Panc1 (cell line): ENCODE data around the gene FHIT. TPM values are rescaled to one million over a fixed set of nuclear protein-coding genes. Genes with fewer than 3 reads are reported as not detected.

Experiments
- ATAC-seq: fragments of 200-7000 bp; cut with Tn5 transposase; 2 replicates; pipeline ENCODE4 v1.9.1; 2020; ENCODE audit warnings: mild to moderate bottlenecking, moderate library complexity
- BruUV-seq: library from RNA; stranded (reverse); fragments of 400-500 nt; replicated peaks from 2 replicates; lab custom pipeline; 2021; lab: Mats Ljungman, UMichigan
- CTCF ChIA-PET: fragments of 300-600 bp; sonication (Branson Sonifier 250); formaldehyde crosslinking; loops from one replicate; lab custom pipeline; 2022; ENCODE audit warnings: antibody characterized with exemption; lab: Charles Lee
- POLR2A ChIA-PET: fragments of 300-600 bp; sonication (Branson Sonifier 250); formaldehyde crosslinking; loops from one replicate; lab custom pipeline; 2022; ENCODE audit warnings: antibody characterized with exemption; lab: Charles Lee
- DNase-seq: peaks from one replicate; pipeline ENCODE4 v3.0.0-alpha.2; 2010; ENCODE audit warnings: low read depth, low spot score
- H3K27ac ChIP-seq: 2 replicates; pipeline ENCODE4 v1.5.1; 2011; ENCODE audit warnings: mild to moderate bottlenecking, low read length, inconsistent platforms
- H3K27me3 ChIP-seq: fragments of 200-500 bp; sonication (Bioruptor generic); 2 replicates; pipeline ENCODE4 v1.6.0; 2014; ENCODE audit warnings: low read length, inconsistent platforms; ENCODE audit not compliant: control insufficient read depth, insufficient read depth
- H3K36me3 ChIP-seq: fragments of 200-500 bp; sonication (Bioruptor generic); 2 replicates; pipeline ENCODE4 v1.5.1; 2014; ENCODE audit warnings: inconsistent platforms, mild to moderate bottlenecking, low read length, moderate library complexity; ENCODE audit not compliant: control insufficient read depth, insufficient read depth
- H3K4me1 ChIP-seq: 2 replicates; pipeline ENCODE4 v1.5.1; 2011; ENCODE audit warnings: inconsistent platforms, mild to moderate bottlenecking, low read length, moderate library complexity; ENCODE audit not compliant: control insufficient read depth, insufficient read depth
- H3K4me3 ChIP-seq, 2 experiments: 2 replicates each; pipeline ENCODE4 v1.5.1; 2011 to 2012; ENCODE audit warnings: low read depth in 2 of 2, low read length in 2 of 2, mild to moderate bottlenecking in 2 of 2, inconsistent platforms in 1 of 2, moderate library complexity in 1 of 2
- H3K9me3 ChIP-seq: fragments of 200-500 bp; sonication (Bioruptor generic); 2 replicates; pipeline ENCODE4 v1.5.1; 2014; ENCODE audit warnings: low read depth, mild to moderate bottlenecking, inconsistent platforms, low read length, moderate library complexity; ENCODE audit not compliant: control insufficient read depth, insufficient read depth
- POLR2AphosphoS5 ChIP-seq: IDR thresholded peaks from 2 replicates; pipeline ENCODE4 v1.6.1; 2012; ENCODE audit warnings: mild to moderate bottlenecking, low read depth, low read length, moderate library complexity
- SIN3A ChIP-seq: IDR thresholded peaks from 2 replicates; pipeline ENCODE4 v1.6.1; 2012; ENCODE audit warnings: low read depth, mild to moderate bottlenecking, low read length, moderate library complexity, borderline replicate concordance; ENCODE audit not compliant: insufficient read depth
- TCF7L2 ChIP-seq: IDR thresholded peaks from 2 replicates; pipeline ENCODE4 v1.6.1; 2011; ENCODE audit warnings: mild to moderate bottlenecking, low read depth, low read length, inconsistent platforms
- in situ Hi-C: cut with HindIII; loops from 2 replicates; pipeline ENCODE4 v1.10.0; 2016; ENCODE audit warnings: low sequenced_read_pairs, low pct_unique_long_range_greater_than_20kb
- intact Hi-C: fragments of 100-400 bp; cut with micrococcal nuclease; formaldehyde crosslinking; loops from one replicate; pipeline ENCODE4 v1.10.0; 2022; ENCODE audit not compliant: unreplicated experiment
- total RNA-seq: library from RNA; stranded (reverse); gene quantifications from one replicate; pipeline ENCODE4 v1.2.1, GENCODE V29; 2021; ENCODE audit not compliant: unreplicated experiment
- TF ChIP-seq, protein P1 (sequence below): fragments of 450-650 bp; IDR thresholded peaks from 2 replicates; pipeline ENCODE4 v1.5.1; 2017; ENCODE audit warnings: mild to moderate bottlenecking
- TF ChIP-seq, protein P2 (sequence below), 2 experiments: IDR thresholded peaks; 2 replicates each; pipeline ENCODE4 v1.6.1; 2011 to 2012; ENCODE audit warnings: low read depth in 2 of 2, control low read depth in 1 of 2, low read length in 1 of 2, mild to moderate bottlenecking in 1 of 2, moderate library complexity in 1 of 2; ENCODE audit not compliant: insufficient read depth in 1 of 2

FHIT gene
- total RNA-seq, 1 experiment from 2014 or later: 2.2 TPM

DNA sequence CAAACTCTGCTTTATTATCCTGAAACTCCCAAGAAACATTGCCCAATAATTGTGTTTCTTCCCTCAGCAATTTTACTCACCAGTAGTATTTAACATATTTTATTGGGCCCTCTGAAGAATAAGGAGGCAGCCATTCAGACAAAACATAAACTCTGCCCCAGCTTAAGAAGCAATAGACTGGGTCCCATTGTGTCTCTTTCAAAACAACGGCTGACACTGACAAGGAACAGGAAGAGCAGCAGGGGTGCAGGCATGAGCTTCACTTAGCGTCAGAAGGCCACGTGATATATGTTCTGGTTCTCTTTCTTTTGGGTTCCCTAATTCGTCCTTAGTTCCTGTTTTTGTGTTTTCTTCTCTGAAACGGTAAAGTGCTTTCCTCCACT lies 242.3 kb downstream of the FHIT start:
- ChIA-PET CTCF (no interaction called here), POLR2A (no interaction called here)
- Histone ChIP-seq H3K9me3 (no peaks in the 10 kb centered on the region), H3K4me3 (no peak overlapping the region), H3K27me3 (no peaks in the 10 kb centered on the region), H3K4me1 (no peaks in the 10 kb centered on the region), H3K36me3 (no peaks in the 10 kb centered on the region), H3K27ac (no peak overlapping the region)
- TF ChIP-seq, protein P1, sequence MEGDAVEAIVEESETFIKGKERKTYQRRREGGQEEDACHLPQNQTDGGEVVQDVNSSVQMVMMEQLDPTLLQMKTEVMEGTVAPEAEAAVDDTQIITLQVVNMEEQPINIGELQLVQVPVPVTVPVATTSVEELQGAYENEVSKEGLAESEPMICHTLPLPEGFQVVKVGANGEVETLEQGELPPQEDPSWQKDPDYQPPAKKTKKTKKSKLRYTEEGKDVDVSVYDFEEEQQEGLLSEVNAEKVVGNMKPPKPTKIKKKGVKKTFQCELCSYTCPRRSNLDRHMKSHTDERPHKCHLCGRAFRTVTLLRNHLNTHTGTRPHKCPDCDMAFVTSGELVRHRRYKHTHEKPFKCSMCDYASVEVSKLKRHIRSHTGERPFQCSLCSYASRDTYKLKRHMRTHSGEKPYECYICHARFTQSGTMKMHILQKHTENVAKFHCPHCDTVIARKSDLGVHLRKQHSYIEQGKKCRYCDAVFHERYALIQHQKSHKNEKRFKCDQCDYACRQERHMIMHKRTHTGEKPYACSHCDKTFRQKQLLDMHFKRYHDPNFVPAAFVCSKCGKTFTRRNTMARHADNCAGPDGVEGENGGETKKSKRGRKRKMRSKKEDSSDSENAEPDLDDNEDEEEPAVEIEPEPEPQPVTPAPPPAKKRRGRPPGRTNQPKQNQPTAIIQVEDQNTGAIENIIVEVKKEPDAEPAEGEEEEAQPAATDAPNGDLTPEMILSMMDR: no peak
- TF ChIP-seq, protein P2, sequence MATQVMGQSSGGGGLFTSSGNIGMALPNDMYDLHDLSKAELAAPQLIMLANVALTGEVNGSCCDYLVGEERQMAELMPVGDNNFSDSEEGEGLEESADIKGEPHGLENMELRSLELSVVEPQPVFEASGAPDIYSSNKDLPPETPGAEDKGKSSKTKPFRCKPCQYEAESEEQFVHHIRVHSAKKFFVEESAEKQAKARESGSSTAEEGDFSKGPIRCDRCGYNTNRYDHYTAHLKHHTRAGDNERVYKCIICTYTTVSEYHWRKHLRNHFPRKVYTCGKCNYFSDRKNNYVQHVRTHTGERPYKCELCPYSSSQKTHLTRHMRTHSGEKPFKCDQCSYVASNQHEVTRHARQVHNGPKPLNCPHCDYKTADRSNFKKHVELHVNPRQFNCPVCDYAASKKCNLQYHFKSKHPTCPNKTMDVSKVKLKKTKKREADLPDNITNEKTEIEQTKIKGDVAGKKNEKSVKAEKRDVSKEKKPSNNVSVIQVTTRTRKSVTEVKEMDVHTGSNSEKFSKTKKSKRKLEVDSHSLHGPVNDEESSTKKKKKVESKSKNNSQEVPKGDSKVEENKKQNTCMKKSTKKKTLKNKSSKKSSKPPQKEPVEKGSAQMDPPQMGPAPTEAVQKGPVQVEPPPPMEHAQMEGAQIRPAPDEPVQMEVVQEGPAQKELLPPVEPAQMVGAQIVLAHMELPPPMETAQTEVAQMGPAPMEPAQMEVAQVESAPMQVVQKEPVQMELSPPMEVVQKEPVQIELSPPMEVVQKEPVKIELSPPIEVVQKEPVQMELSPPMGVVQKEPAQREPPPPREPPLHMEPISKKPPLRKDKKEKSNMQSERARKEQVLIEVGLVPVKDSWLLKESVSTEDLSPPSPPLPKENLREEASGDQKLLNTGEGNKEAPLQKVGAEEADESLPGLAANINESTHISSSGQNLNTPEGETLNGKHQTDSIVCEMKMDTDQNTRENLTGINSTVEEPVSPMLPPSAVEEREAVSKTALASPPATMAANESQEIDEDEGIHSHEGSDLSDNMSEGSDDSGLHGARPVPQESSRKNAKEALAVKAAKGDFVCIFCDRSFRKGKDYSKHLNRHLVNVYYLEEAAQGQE (IDR thresholded peaks at IDR 0.05; ENCODE audit: insufficient read depth in 1 of 2, low read depth in 2 of 2, low read length in 1 of 2): no peak
- no peak for TF ChIP-seq TCF7L2
- TF ChIP-seq SIN3A: no peak
- TF ChIP-seq POLR2AphosphoS5: no peak
- no TSS peak for BruUV-seq
- no peak for DNase-seq
- ATAC-seq: no peak
- intact Hi-C loops: no loop called here
- in situ Hi-C loops: no loop called here

DNA sequence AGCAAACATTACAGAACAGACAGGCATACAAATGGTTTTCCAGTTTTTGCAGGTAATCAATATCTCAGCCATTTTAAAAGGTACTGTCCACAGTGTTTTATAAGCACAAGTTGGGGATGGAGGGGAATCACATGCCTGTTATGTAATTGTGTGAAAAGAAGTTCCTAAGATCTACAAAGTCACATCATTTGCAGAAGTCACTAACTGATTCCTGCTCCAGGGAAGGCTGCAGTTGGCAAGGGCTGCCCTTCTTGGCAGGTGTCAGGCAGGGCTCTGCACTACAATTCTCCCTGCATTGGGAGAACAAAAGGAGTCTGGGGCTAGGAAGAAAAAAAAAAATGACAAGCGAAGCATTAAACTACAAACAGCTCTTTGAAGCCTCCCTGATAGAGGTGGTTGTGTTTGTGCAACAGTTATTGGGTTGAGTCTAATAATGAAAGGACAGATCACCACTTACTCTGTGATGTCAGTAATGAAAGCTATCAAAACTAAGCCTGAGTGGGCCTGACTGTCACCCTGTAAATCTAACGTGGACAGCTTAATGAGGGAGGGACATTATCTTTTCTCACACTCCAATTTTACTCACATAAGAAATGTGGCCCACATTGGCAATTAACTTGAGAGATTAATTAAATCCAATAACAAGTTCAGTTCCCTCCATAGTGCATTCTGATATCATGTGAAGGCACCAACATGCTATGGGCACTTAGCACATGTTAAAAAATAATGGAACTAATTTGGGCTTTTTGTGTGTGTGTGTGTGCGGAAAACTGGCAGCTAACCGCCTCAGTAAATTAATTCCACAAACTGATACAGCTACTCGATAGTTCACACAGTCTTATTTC lies 242.9 kb downstream of the FHIT start:
- in situ Hi-C loops (no loop called here), intact Hi-C loops (no loop called here)
- H3K9me3 ChIP-seq: no peaks in the 10 kb centered on the region
- no peak for ATAC-seq
- TF ChIP-seq TCF7L2 (no peak), POLR2AphosphoS5 (no peak), SIN3A (no peak)
- TF ChIP-seq, protein P2 (IDR thresholded peaks at IDR 0.05; ENCODE audit: insufficient read depth in 1 of 2, low read depth in 2 of 2, low read length in 1 of 2): no peak
- H3K4me1 ChIP-seq: no peaks in the 10 kb centered on the region
- CTCF ChIA-PET: no interaction called here
- no peaks in the 10 kb centered on the region for H3K27me3 ChIP-seq
- no TSS peak for BruUV-seq
- no peak overlapping the region for H3K4me3 ChIP-seq
- POLR2A ChIA-PET: interaction anchor here (0.6 kb wide), 1 partner anchor 16 kb away, joined by 4 read pairs; no protein-coding TSS in a partner anchor
- DNase-seq: no peak
- H3K36me3 ChIP-seq: no peaks in the 10 kb centered on the region
- no peak overlapping the region for H3K27ac ChIP-seq
